Measurements from ENCODE around the gene SMIM28.

SMIM28 gene

DNA sequence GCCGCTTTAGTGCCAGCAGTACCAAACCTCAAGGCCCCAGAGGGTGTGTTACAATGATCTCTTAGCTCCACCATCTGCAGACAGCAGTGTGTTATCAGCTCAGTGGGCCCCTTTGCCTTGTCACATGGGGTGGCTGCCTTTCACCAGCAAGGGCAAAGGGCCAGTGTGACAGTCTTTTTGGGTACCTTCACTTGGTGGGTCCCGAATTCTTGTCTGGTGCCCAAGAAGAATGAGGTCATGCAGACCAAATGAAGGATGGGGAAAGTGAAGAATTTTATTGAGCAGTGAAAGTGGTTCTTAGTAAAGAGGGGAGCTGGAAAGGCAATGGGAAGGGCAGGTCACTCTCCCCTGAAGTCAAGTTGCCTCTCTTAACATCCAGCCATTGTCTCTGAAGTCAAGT, 2.9 kb upstream of the SMIM28 start:
- no peak for DNase-seq

DNA sequence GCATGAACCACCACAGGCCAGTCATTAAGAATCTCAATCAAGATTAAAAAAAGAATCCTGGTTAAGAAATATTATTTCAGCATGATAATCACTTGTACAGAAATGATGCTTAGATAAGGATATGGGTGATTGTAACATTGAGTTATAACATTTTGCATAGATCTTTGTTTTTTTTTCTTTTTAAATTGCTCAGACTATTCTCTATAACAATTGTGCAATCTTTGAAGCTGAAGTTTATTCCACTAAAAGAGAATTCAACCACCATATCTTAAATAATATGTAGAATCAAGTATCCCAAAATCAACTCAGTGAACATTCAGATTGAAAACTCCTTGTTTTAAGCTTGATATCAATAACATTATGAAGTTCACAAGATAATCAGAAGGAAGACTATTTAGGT, 663 bp upstream of the SMIM28 start:
- no peak for DNase-seq

DNA sequence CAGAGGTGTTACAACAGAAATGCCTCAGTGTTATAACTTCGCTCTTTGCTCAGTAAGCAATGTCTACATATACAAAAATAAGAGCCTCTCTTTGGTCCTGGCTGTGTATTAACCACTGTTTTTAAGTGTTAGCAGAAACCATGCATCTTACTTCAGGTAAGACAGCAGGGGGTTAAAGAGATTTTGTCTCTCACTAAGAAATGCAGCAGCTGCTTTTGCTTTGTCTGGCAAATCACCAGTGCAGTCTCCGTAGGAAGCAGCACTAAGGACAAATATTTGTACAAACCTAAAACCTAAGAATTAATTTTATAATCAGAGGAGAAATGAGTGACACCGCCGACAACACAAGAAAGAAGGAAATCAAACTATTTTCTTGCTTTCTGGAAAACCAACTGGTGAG, 758 bp downstream of the SMIM28 start:
- DNase-seq: no peak

DNA sequence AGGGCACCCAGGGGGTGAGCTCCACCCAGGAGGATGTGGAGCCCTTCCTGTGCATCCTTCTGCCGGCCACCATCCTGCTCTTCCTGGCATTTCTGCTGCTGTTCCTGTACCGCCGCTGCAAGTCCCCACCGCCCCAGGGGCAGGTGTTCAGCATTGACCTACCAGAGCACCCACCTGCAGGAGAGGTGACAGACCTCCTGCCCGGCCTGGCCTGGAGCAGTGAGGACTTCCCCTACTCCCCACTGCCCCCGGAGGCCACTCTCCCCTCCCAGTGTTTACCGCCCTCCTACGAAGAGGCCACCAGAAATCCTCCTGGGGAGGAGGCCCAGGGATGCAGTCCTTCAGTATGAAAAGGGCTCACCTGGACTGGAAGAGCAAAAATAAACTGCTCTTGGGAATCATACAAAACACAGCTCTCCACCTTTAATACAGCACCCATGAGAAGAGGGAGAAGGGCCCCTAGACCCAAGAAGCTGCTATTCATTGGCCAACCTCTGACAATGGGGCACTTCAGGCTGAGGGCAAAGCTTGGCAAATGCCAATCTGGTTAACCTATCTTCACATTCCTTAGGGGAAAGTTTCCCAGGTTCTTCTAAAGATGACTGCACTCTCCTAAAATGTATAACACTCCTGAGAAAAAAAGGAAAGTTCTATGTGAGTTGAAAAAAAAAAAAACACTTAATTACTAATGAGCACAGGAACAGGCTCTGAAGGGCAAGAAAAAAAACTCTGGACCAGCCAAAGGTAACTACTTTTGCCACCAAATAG, 5.0 kb downstream of the SMIM28 start:
- no peak for DNase-seq

DNA sequence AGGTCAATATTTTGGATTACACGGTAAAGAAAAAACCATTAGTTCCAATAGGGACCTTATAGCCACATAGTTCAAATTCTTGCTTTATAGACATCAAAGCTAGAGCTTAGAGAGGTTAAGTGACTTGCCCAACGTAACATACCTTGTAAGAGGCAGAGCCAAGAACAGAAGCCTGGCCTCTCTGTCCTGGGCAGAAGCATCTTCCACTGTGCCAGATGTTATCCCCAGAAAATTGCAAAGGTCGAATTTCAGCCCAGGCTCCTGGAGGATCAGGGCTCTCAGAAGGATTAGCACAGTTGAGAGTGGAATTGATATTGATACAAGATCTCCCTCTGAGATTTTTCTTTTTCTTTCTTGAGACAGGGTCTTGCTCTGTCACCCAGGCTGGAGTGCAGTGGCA, 6.1 kb downstream of the SMIM28 start:
- DNase-seq: no peak

DNA sequence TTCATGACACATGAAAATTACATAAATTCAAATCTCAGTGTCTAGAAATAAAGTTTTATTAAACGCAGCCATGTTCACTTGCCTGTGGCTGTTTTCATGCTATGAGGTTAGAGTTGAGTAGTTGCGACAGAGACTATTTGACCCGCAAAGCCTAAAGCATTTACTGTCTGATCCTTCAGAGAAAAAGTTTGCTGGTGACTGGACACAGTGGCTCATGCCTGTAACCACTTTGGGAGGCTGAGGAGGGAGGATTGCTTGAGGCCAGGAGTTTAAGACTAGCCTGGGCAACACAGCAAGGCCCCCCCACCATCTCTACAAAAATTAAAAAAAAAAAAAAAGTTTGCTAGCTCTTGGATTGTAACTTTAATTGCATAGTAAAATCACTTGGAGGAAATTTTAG, 9.2 kb downstream of the SMIM28 start:
- no peak for DNase-seq

DNA sequence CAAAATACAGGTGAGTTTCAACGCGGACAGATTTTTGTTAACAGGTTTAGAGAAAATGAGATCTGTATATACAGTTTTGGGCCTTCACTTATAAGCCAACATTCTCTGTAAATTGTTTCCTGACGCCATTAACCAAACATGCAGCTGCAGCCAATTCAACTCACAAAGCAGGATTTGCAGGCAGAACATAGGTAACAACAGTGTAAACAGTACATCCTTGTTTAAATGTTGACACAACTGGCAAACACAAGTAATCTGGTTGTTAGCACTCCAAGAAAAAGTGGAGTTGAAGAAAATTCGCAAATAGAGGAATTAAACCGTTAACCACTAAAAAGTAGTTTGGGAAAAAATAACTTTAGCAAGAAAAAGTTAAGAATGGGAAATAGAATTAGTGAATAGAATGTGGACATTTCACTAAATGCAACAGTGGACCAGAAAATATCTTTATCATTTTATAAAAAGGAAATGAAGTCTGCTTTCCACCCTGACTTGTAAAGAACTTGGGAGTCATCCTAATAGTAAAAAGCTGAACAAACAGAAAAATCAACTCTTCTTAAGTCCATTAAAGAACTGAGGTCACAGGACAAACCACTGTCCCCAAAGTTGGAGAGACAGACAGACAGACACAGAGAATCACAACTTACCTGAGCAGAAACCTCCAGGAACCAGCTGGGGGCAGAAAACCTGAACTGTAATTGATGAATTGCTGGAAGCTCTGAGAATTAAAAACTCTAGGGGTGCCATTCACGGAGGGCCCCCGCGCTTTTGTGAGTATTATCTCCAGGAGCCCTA, 10.1 kb downstream of the SMIM28 start:
- DNase-seq: no peak

DNA sequence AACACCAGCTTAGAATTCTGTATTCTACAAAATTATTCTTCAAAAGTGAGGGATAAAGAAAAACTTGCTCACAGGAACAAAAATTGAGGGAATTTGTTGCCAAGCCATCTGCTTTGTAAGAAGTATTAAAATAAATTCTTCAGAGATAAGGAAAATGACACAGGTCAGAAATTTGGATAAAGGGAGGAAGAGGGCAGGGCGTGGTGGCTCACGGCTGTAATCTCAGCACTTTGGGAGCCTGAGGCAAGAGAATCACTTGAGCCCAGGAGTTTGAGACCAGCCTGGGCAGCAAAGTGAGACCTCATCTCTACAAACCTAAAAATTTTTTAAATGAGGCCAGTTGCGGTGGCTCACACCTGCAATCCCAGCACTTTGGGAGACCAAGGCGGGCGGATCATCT, 11.8 kb downstream of the SMIM28 start:
- no peak for DNase-seq

DNA sequence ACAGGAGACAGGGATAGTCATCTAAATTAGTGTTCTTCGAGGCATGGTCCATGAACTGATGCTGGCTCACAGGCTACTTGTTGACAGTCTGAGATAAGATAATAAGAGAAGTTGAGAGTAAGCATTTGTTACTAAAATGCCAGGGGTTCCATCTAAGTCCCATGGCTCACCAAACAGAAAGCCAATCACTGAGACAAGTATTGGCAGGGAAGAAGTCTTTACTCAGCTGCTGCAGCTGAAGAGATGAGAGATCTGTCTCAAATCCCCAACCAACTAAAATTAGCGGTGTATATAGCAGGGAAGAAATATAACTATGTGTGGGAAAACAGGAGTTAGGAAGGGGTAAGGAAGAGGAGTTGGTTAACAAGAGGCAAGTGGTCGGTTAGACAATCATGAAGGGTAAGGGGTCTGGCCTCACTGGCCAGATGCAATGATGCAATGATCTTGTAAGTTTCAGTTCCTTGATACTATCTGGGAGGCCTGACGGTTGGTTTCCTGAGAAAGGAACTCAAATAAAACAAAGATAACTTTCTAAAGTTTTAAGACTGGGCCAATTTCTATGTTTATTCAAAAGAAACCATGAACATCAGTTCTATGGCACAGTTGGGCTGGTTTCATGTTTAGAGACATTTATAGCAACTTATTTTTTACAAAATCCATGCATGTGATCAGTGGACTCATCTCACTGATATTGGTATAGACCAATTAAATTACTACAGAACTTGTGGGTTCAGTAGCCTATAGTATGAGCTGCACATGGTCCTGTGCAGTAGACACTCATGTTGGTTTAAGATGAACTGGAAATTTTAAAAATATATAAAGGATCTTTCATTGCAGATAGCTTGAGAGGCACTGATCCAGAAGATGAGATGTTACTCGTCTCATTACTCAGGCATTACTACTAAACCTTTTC, 16.4 kb downstream of the SMIM28 start:
- DNase-seq: no peak

DNA sequence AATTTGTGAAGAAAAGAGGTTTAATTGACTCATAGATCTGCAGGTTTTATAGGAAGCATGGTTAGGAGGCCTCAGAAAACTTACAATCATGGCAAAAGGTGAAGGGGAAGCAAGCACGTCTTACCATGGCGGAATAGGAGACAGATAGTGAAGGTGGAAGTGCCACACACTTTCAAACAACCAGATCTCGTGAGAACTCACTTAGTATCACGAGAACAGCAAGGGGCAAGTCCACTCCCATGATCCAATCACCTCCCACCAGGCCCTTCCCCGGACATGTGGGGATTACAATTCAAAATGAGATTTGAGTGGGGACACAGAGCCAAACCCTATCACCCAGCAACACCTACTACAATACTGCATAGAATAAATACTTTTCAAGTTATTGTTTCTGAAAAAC, 19.0 kb downstream of the SMIM28 start:
- DNase-seq: no peak

DNA sequence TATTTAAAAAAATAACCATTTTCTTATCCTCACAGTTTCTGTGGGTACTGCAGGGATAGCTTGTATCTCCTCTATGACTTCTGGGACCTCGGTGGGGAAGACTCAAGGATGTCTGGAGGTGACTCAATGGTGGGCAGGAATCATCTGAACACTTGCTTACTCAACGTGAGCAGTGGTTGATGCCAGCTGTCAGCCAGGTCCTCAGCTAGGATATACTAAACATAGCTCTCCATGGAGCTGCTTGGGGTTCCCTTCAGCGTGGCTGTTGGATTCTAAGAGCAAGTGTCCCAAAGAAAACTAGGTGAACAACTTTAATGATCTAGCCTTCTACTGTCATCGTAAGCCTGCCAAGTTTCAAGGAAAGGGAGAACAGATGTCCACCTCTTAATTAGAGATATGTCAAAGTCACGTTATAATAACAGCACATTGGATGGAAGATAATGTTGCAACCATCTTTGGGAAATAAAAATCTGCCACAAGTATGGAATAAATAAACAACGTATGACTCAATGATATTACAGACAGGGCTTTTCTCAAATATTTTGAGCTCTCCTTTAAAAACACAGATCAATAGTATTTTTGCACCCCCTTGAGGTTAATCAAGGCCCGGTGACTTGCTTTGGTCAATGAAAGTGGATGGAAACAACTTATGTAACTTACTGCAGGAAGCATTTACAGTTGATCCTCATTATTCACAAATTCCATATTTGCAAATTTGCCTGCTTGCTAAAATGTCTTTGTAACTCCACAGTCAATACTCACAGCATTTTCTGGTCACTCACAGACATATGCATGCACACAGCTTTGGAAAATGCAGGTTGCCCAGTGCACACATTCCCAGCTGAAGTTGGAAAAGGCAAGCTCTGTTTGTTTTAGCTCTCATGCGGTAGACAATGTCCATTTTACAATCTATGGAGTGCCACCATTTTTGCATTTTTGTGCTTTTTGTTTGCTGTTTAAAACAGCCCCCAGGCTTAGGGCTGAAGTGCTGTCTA, 19.7 kb downstream of the SMIM28 start:
- no peak for DNase-seq

DNA sequence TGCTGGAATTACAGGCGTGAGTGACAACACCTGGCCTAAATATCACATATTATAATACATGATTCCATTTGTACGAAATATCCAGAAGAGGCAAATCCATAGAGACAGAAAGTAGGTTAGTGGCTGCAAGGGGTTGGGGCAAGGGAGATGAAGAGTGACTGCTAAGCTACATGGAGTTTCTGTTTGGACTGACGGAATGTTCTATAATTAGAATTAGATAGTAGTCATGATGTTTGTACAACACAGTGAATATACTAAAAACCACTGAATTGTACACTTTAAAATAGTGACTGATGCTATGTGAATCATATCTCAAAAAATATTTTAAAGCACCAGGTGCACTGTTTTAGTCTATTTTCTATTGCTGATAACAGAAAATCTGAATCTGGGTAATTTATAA, 22.6 kb downstream of the SMIM28 start:
- no peak for DNase-seq

DNA sequence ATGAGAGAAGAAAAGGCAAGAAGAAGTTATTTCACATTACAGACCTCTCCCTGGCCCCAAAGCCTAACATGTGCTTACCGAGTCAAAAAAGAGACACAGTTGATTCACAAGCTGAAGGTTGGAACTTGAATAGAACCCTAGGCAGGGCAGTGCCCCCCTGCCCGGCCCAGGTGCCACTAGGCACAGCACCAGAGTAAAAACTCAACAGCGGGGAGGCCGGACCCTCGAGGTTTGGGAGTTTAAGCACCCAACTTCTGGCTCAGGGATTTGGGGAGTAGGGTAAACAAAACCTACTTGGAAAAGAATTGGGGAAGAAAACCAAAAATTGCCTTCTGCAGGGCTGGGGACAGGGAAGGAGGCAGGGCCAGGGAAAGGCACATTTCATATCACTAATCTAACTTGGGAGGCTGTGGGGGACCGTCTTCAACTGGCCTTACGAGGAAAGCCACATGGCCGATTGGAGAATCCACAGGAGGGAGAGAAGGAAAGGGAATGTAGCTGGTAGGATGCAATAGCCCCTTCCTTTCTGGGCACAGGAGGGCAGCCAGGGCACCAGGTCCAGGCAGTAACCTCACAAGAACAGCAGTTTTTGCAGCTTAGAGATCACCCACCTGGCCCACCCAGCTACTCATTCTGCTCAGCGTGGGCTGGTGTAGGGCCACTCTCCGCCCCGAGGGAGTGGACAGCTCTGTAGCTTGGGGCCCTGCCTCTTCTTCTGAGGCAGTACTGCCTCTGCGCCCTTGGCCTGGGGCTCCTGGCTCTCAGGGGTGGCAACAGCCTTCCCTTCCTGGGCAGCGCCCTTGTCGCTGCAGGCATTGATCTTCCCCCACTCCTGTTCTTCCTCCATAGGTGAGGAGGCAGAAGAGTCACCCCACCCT, 24.5 kb downstream of the SMIM28 start:
- DNase-seq: no peak

DNA sequence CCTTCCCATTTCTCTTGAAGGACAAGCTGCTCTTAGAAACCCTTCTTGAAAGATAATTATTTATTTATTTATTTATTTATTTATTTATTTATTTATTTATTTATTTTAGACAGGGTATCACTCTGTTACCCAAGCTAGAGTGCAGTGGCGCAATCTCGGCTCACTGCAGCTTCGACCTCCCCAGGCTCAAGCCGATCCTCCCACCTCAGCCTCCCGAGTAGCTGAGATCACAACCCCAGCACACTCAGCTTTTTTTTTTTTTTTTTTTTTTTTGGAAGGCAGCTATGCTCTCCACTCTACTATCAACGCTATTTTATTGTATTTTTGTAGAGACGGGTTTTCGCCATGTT, 25.1 kb downstream of the SMIM28 start:
- no peak for DNase-seq

DNA sequence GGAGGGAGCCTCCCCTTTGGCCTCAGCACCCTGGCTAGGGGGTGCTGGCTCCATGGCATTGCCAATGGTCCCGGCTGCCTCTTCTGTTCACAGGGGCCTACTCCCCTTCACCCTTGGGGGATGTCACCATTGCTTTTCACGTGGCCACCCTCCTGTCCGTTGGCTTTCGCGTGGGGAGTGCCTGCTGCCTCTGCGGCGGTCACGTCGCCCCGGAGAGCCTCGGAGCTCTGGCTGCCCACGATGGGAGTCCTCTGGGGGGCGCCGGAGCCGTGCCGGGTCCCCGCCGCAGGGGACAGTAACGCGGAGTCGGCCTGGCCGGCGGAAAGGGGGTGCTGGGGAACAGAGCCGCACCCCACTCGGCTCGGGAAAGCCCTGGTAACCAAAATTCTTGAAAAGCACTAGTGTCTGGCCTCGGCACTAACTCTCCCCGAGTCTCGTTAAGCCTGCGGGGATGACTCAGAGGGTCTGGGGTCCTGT, 25.7 kb downstream of the SMIM28 start:
- peak; percentile 43 for DNase-seq

DNA sequence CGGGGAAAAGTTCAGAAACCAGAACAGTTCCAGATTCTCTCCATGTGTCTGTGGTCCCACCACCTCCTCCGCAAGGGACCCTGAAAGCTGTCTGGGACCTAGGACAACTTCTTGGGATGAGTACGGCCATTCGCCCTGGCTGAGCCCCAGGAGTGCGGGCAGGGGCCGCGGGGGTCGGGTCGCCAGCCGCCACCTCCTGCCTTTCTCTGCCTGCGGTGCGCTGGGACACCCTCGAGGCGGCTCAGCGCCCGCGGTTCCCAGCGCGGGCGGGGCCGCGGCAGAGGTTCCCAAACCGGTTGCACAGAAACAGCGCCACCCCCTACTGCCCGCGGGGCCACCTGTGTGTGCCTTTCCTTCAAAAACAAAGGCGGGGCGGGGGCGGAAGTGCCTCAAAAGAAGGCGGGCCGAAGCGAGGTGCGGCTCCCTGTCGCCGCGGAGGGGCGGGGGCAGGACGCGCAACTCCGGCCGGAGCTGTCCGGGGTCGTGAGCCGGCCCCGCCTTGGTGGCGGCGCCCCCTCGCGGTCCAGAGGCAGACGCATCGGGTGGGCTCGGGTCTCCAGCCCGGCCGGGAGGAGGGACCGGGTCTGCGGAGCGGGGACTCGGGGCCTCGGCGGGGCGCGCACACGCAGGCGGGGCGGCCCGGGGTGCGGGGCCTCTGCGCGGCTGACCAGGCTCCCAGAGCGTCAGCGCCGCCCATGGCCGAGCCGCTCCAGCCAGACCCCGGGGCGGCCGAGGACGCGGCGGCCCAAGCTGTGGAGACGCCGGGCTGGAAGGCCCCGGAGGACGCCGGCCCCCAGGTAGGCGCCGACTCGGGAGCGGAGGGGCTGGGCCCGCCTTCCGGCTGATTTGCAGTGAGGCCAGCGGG, 26.3 kb downstream of the SMIM28 start, which contains the start of gene HEBP2:
Gene HEBP2, plus strand, starts transcription at position 423 of the 865 bp plus-strand sequence. Its CDS starts 273 bp downstream, at position 696.
- DNase-seq: peak; percentile 95

DNA sequence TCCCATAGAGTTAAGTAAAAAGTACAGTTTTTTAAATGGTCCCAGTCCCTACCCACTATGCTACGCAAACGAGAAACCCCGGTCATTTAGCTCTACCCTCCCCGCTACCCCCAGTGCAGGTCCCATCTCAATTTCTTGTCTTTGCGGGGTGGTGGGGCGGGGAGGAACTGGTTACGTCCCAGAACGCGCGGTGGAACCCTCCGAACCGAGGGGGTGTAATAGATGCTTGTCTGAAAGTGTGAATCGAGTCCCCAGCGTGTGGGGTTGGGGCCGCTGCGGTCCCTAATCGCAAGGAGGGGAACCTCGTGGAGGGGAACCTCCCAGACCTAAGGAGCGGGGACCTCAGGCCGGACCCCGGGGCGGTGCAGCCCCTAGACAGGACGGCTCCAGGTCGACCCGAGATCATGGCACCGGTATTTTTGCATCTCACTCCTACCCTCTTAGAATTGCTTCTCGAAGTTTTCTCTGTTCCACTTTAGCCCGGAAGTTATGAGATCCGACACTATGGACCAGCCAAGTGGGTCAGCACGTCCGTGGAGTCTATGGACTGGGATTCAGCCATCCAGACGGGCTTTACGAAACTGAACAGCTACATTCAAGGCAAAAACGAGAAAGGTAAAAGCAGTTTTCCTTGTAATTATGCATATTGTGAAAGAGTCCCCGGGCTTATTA, 27.1 kb downstream of the SMIM28 start:
- peak; percentile 49 for DNase-seq

DNA sequence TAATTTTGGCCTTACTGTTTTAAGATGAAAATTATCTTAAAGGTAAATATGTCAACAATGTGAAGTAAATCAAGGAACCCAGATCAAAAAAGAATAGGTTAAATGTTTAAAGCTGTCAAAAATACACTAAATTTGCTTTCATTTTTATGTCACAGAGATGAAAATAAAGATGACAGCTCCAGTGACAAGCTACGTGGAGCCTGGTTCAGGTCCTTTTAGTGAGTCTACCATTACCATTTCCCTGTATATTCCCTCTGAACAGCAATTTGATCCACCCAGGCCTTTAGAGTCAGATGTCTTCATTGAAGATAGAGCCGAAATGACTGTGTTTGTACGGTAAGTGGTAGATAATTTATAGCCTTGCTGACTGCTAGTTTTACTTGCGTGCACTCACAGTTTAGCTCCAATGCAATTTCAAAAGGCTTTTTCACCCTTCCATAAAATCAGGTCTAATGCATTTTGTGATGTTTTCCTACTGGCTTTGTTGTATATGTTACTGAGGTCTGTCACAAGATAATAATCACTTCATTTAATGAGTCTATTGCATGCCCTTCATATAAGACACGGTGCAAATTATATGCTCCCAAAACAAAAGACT, 28.2 kb downstream of the SMIM28 start:
- no peak for DNase-seq

DNA sequence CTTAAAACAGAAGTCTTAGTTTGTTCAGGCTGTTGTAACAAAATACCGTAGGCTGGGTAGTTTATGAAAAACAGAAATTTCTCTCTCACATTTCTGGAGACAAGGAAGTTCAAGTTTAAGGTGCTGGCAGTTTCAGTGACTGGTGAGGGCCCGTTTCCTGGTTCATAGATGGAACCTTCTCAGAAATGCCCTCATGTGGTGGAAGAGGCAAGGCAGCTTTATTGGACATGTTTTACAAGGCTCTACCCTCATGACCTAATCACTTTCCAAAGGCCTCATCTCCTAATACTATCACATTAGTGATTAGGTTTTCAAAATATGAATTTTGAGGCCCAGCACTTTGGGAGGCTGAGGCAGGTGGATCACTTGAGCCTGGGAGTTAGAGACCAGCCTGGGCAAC, 28.7 kb downstream of the SMIM28 start:
- no peak for DNase-seq
